H9 (cell line): Measurements from ENCODE around the gene MTHFD1L. TPM values are rescaled to one million over a fixed set of nuclear protein-coding genes. Genes with fewer than 3 reads are reported as not detected.

Experiments
- DNase-seq: peaks from one replicate; pipeline ENCODE4 v3.0.0-alpha.2; 2017
- H2AFZ ChIP-seq: one replicate; pipeline ENCODE4 v1.6.1; 2013; ENCODE audit warnings: mild to moderate bottlenecking, low read length, control low read depth, moderate library complexity
- H2AK5ac ChIP-seq: 2 replicates; pipeline ENCODE4 v1.6.1; 2013; ENCODE audit warnings: low read length, control low read depth, mixed read lengths; ENCODE audit not compliant: insufficient read length
- H2BK120ac ChIP-seq: one replicate; pipeline ENCODE4 v1.6.1; 2013; ENCODE audit warnings: low read depth, mild to moderate bottlenecking, low read length, control low read depth, inconsistent platforms; ENCODE audit not compliant: poor library complexity, severe bottlenecking
- H2BK12ac ChIP-seq: 2 replicates; pipeline ENCODE4 v1.6.1; 2013; ENCODE audit warnings: low read length, control low read depth, mixed read lengths, low read depth; ENCODE audit not compliant: insufficient read length
- H2BK15ac ChIP-seq: 2 replicates; pipeline ENCODE4 v1.6.1; 2013; ENCODE audit warnings: low read depth, low read length, control low read depth
- H2BK20ac ChIP-seq: one replicate; pipeline ENCODE4 v1.6.1; 2013; ENCODE audit warnings: low read depth, mild to moderate bottlenecking, low read length, control low read depth, inconsistent platforms; ENCODE audit not compliant: poor library complexity, severe bottlenecking
- H2BK5ac ChIP-seq: 2 replicates; pipeline ENCODE4 v1.6.1; 2013; ENCODE audit warnings: low read length, control low read depth, mixed read lengths; ENCODE audit not compliant: insufficient read length
- H3K14ac ChIP-seq: 2 replicates; pipeline ENCODE4 v1.6.1; 2013; ENCODE audit warnings: low read length, control low read depth; ENCODE audit not compliant: insufficient read depth
- H3K18ac ChIP-seq: 2 replicates; pipeline ENCODE4 v1.6.1; 2013; ENCODE audit warnings: low read depth, mild to moderate bottlenecking, mixed read lengths, low read length, control low read depth; ENCODE audit not compliant: insufficient read length
- H3K23ac ChIP-seq: 2 replicates; pipeline ENCODE4 v1.6.1; 2013; ENCODE audit warnings: low read length, control low read depth, mixed read lengths, low read depth; ENCODE audit not compliant: insufficient read length
- H3K23me2 ChIP-seq: 2 replicates; pipeline ENCODE4 v1.6.1; 2013; ENCODE audit warnings: low read depth, mild to moderate bottlenecking, mixed read lengths, low read length, control low read depth; ENCODE audit not compliant: insufficient read length, poor library complexity, severe bottlenecking
- H3K27ac ChIP-seq: 2 replicates; pipeline ENCODE4 v1.5.1; 2013; ENCODE audit warnings: low read length, control low read depth, mixed read lengths, low read depth; ENCODE audit not compliant: insufficient read length
- H3K27me3 ChIP-seq: 2 replicates; pipeline ENCODE4 v1.6.1; 2013; ENCODE audit warnings: low read length, control low read depth, inconsistent platforms; ENCODE audit not compliant: insufficient read depth
- H3K4ac ChIP-seq: 2 replicates; pipeline ENCODE4 v1.6.1; 2013; ENCODE audit warnings: low read depth, mild to moderate bottlenecking, control low read depth, inconsistent platforms, low read length, moderate library complexity
- H3K4me1 ChIP-seq: 2 replicates; pipeline ENCODE4 v1.6.1; 2013; ENCODE audit warnings: low read length, control low read depth, inconsistent platforms; ENCODE audit not compliant: insufficient read depth
- H3K4me2 ChIP-seq: 2 replicates; pipeline ENCODE4 v1.6.1; 2013; ENCODE audit warnings: low read length, control low read depth, mixed read lengths; ENCODE audit not compliant: insufficient read length, insufficient read depth
- H3K56ac ChIP-seq: 2 replicates; pipeline ENCODE4 v1.6.1; 2013; ENCODE audit warnings: low read depth, mild to moderate bottlenecking, mixed read lengths, low read length, control low read depth; ENCODE audit not compliant: insufficient read length
- H3K79me1 ChIP-seq: 2 replicates; pipeline ENCODE4 v1.6.1; 2013; ENCODE audit warnings: low read depth, mild to moderate bottlenecking, moderate library complexity, low read length, control low read depth, inconsistent platforms; ENCODE audit not compliant: insufficient read depth, poor library complexity, severe bottlenecking
- H3K79me2 ChIP-seq: 2 replicates; pipeline ENCODE4 v1.6.1; 2013; ENCODE audit warnings: low read length, control low read depth, inconsistent platforms; ENCODE audit not compliant: insufficient read depth
- H3K9ac ChIP-seq: 2 replicates; pipeline ENCODE4 v1.6.1; 2013; ENCODE audit warnings: low read length, control low read depth, mixed read lengths; ENCODE audit not compliant: insufficient read length; ENCODE audit errors: extremely low read depth
- H3K9me3 ChIP-seq: one replicate; pipeline ENCODE4 v1.6.1; 2013; ENCODE audit warnings: low read depth, low read length, inconsistent platforms; ENCODE audit not compliant: control insufficient read depth
- H3T11ph ChIP-seq: one replicate; pipeline ENCODE4 v1.6.1; 2013; ENCODE audit warnings: mild to moderate bottlenecking, low read length, control low read depth, inconsistent platforms
- H4K20me1 ChIP-seq: one replicate; pipeline ENCODE4 v1.6.1; 2013; ENCODE audit not compliant: control insufficient read depth, insufficient read length, insufficient read depth
- H4K5ac ChIP-seq: 2 replicates; pipeline ENCODE4 v1.6.1; 2013; ENCODE audit warnings: low read depth, mild to moderate bottlenecking, mixed read lengths, low read length, control low read depth; ENCODE audit not compliant: insufficient read length
- H4K8ac ChIP-seq: replicated peaks from 2 replicates; pipeline ENCODE4 v1.6.1; 2013; ENCODE audit warnings: low read length, control low read depth, mixed read lengths, low read depth; ENCODE audit not compliant: insufficient read length
- H4K91ac ChIP-seq: 2 replicates; pipeline ENCODE4 v1.6.1; 2013; ENCODE audit warnings: low read depth, mild to moderate bottlenecking, moderate library complexity, mixed read lengths, low read length, control low read depth; ENCODE audit not compliant: insufficient read length
- H3K27ac Mint-ChIP-seq, 3 experiments: 2 replicates in 2 of 3; 3 replicates in 1 of 3; pipeline ENCODE4 v1.8.0; 2020 to 2021; ENCODE audit warnings: mixed read lengths in 3 of 3, mild to moderate bottlenecking in 1 of 3, moderate library complexity in 1 of 3
- H3K27me3 Mint-ChIP-seq: 2 replicates; pipeline ENCODE4 v1.8.0; 2021; ENCODE audit warnings: low read depth, mild to moderate bottlenecking, moderate library complexity, mixed read lengths
- H3K36me3 Mint-ChIP-seq, 3 experiments: 2 replicates in 2 of 3; 3 replicates in 1 of 3; pipeline ENCODE4 v1.8.0; 2020 to 2021; ENCODE audit warnings: low read depth in 3 of 3, mixed read lengths in 3 of 3; ENCODE audit not compliant: insufficient read depth in 1 of 3
- H3K4me1 Mint-ChIP-seq, 2 experiments: 2 replicates each; pipeline ENCODE4 v1.8.0; 2020; ENCODE audit warnings: mixed read lengths in 2 of 2
- H3K4me3 Mint-ChIP-seq, 2 experiments: 2 replicates in 1 of 2; 3 replicates in 1 of 2; pipeline ENCODE4 v1.8.0; 2020 to 2021; ENCODE audit warnings: mild to moderate bottlenecking in 2 of 2, mixed read lengths in 2 of 2, moderate library complexity in 1 of 2
- H3K9me3 Mint-ChIP-seq, 2 experiments: 2 replicates in 1 of 2; 3 replicates in 1 of 2; pipeline ENCODE4 v1.8.0; 2020; ENCODE audit warnings: mild to moderate bottlenecking in 2 of 2, mixed read lengths in 2 of 2, moderate library complexity in 1 of 2
- CTCF ChIP-seq: fragments of 200-600 bp; sonication (generic); conservative IDR thresholded peaks from 3 replicates; pipeline ENCODE4 v1.8.0; 2021; ENCODE audit warnings: antibody characterized with exemption, mild to moderate bottlenecking
- total RNA-seq: library from RNA; stranded (reverse); gene quantifications from 2 replicates; pipeline ENCODE4 v1.2.1, GENCODE V29; 2021

The MTHFD1L gene
- total RNA-seq, 1 experiment from 2014 or later = 90.2 TPM

- Histone ChIP-seq H4K91ac (no peak overlapping the region), H3K9me3 (no peaks in the 10 kb centered on the region), H3K4ac (no peak overlapping the region), H2BK12ac (no peak overlapping the region), H3K4me2 (no peak overlapping the region), H2BK5ac (no peak overlapping the region), H3K9ac (no peak overlapping the region), H2BK120ac (no peak overlapping the region), H4K8ac (no peak overlapping the region), H3K23ac (no peak overlapping the region), H3K56ac (no peak overlapping the region), H3K79me2 (no peaks in the 10 kb centered on the region), H2AFZ (no peak overlapping the region), H2BK15ac (no peak overlapping the region), H3K23me2 (no peaks in the 10 kb centered on the region), H3K18ac (no peak overlapping the region), H3K4me1 (no peaks in the 10 kb centered on the region; the same call in 1 of the 2 replicates), H3K27me3 (no peaks in the 10 kb centered on the region), H4K20me1 (no peaks in the 10 kb centered on the region), H2AK5ac (no peak overlapping the region), H3T11ph (no peak overlapping the region), H2BK20ac (no peak overlapping the region), H3K79me1 (no peaks in the 10 kb centered on the region), H3K27ac (no peak overlapping the region), H3K14ac (no peak overlapping the region), H4K5ac (no peak overlapping the region)
- no peaks in the 10 kb centered on the region for H3K9me3 Mint-ChIP-seq
- no peak overlapping the region for H3K4me3 Mint-ChIP-seq
- no peaks in the 10 kb centered on the region for H3K27me3 Mint-ChIP-seq
- H3K4me1 Mint-ChIP-seq = peaks cover 9 to 16% of the 10 kb centered on the region in 2 experiments
- DNase-seq = no peak
- H3K36me3 Mint-ChIP-seq = peaks cover 6 to 39% (median 11%) of the 10 kb centered on the region in 3 experiments; a peak in 6 of 7 replicates
- no peak overlapping the region; a peak in 1 of 7 replicates for H3K27ac Mint-ChIP-seq
- no peak for TF ChIP-seq CTCF
These were observed 133.6 kb downstream of the MTHFD1L start for GRCh38 chr6:150999107-150999506.
